OCI-LY7 (cell line): ENCODE data around the gene PPM1H.

Experiments
- EZH2phosphoT487 ChIP-seq: fragments of 200-600 bp; sonication (generic); IDR thresholded peaks from 2 replicates; pipeline ENCODE4 v1.6.1; 2018; ENCODE audit warnings: low read depth, borderline replicate concordance, mild to moderate bottlenecking, mixed run types, antibody characterized with exemption, low read length, moderate library complexity, mixed read lengths
- TF ChIP-seq, protein P1 (sequence below): fragments of 200-600 bp; sonication (generic); conservative IDR thresholded peaks from 2 replicates; pipeline ENCODE4 v1.5.1; 2014; ENCODE audit warnings: mild to moderate bottlenecking, antibody characterized with exemption, low read length, moderate library complexity, mixed read lengths

DNA sequence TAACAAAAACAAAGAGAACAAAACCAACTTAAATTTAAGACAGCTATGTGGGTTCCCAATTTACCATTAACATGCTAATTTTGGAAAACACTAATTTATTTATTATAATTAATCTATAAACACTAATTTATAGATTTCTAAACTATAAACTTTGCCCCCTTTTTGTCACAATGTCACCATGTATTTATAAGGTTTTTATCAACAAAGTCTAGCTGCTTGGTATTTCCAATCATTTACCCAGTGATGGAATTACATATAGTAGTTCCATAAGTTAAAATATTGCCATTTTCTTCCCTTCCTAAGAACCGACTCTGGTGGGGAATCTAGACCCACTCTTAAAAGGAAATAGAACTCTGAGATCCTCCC is 140.7 kb downstream of the PPM1H start:
- TF ChIP-seq, protein P1, sequence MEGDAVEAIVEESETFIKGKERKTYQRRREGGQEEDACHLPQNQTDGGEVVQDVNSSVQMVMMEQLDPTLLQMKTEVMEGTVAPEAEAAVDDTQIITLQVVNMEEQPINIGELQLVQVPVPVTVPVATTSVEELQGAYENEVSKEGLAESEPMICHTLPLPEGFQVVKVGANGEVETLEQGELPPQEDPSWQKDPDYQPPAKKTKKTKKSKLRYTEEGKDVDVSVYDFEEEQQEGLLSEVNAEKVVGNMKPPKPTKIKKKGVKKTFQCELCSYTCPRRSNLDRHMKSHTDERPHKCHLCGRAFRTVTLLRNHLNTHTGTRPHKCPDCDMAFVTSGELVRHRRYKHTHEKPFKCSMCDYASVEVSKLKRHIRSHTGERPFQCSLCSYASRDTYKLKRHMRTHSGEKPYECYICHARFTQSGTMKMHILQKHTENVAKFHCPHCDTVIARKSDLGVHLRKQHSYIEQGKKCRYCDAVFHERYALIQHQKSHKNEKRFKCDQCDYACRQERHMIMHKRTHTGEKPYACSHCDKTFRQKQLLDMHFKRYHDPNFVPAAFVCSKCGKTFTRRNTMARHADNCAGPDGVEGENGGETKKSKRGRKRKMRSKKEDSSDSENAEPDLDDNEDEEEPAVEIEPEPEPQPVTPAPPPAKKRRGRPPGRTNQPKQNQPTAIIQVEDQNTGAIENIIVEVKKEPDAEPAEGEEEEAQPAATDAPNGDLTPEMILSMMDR = peak; percentile 4; the same call in 1 of the 2 replicates
- no peak for TF ChIP-seq EZH2phosphoT487
